ENCODE results near the gene AKAP3.

AKAP3 gene

DNA sequence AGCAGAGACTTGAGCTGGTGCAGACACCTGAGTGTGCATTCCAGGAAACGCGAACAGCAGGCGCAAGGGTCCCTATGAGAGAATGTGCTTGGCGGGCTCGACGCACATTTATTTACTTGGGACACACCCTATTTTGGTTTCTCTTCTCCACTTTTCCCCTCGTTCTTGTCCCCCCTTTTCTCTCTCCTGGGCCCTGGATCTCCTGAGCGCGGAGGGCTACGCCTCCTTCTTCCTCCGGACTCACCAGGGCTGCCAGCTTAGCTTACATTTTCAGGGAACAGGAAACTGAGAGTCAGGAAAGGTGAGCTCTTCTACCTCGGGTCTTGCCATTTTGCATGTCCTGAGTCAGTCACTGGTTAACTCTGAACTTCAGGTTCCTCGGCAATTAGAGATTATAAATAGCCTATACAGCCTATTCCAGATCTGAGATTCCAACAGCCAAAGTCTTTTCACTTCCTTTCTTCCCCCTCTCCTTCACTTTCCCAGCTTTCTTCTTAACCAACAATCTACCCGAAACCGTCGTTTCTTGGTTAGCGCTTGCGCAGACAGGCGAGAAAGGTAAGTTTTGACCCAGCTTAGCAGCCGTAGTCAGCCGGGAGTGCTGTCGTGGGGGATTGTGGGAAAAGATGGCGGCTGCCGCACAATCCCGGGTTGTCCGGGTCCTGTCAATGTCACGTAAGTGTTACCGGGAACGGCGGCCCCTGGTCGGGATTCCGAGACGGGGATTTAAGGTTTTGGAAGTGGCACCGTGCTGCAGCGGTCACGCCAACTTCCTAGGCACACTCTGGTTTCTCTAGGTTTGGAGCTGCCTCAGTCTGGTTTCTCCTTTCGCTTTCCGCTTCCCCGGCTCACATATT, at the start of gene AKAP3, which contains the start of gene NDUFA9:
Gene AKAP3, minus strand, starts transcription at position 551 of the 857 bp plus-strand sequence. CDS start 10,855 bp downstream, outside the sequence.
Gene NDUFA9, plus strand, starts transcription at position 614 of the 857 bp plus-strand sequence. Its CDS starts 13 bp downstream, at position 627.
- DNase-seq (ENCODE audit: low spot score) = peak; percentile 80

- no peak for DNase-seq (ENCODE audit: low spot score)
These were observed 41.9 kb upstream of the AKAP3 start for GRCh38 chr12:4690760-4691159.

GRCh38 chr12:4685317-4685716, 36.5 kb upstream of the AKAP3 start:
- no peak for DNase-seq (ENCODE audit: low spot score)

DNA sequence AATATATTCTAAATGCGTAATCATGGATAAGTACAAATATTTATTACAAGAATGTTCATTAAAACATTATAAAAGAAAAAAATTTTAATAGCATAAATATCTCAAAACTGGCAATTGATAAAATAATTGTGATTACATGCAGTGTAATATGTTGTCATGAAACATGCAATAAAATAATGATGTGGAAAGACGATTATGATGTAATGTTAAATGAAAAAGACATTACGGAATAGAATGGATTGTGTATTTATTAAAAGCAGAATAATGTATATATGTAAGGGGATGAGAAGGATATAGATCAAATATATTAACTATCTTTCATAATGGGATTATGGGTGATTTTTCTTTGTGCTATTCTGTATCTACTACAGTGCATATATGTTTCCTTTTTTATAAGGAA, 32.9 kb upstream of the AKAP3 start:
- no peak for DNase-seq (ENCODE audit: low spot score)

DNA sequence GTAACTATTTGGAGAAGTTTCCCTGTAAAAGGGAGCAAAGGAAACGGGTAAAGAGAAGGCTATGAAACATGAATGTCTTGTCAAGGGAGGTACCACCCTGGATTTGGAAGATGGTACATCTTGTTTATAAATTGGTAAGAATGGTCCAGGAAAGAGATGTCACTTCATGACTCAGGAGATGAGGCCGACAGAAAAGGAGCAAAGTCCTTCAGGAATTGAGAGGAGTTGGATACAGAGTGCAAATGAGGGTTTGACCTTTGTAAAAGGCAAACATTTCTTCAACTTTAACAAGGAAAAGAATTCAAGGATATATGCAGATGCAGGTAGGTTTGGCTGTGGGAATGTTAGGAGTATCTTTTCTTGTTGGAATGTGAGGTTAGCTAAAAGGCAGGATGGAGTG, 30.9 kb upstream of the AKAP3 start:
- DNase-seq (ENCODE audit: low spot score) = no peak

GRCh38 chr12:4665236-4665635, 16.4 kb upstream of the AKAP3 start:
- no peak for DNase-seq (ENCODE audit: low spot score)

DNA sequence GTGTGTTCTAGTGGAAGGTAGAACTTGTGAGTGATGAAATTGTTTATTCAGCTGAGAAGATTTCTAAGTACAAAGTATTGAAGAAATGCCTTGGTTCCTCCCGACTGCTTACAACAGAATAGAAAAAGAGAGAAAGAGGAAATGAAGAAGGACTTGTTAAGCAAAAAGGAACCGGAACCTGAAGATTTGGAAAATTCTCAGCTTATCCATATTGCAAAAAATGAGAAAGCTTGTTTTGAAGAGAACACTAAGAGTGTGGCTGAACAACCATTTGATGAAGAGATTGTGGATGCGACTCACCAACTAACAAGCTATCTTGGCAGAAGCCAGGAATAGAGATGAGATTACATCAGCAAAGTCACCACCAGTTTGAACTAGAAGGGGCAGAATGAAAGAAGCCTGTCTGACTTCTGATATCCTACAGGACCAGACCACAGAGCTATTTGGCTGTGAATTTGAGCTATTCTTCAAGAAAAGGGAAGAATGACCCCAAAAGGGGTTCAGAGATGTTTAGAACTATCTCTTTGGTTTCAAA, 15.2 kb upstream of the AKAP3 start:
- no peak for DNase-seq (ENCODE audit: low spot score)

GRCh38 chr12:4653691-4654090, 4.8 kb upstream of the AKAP3 start:
- DNase-seq (ENCODE audit: low spot score) = no peak

GRCh38 chr12:4653257-4653656, 4.4 kb upstream of the AKAP3 start:
- no peak for DNase-seq (ENCODE audit: low spot score)

GRCh38 chr12:4649358-4649661, 459 bp upstream of the AKAP3 start:
- no peak for DNase-seq (ENCODE audit: low spot score)

DNA sequence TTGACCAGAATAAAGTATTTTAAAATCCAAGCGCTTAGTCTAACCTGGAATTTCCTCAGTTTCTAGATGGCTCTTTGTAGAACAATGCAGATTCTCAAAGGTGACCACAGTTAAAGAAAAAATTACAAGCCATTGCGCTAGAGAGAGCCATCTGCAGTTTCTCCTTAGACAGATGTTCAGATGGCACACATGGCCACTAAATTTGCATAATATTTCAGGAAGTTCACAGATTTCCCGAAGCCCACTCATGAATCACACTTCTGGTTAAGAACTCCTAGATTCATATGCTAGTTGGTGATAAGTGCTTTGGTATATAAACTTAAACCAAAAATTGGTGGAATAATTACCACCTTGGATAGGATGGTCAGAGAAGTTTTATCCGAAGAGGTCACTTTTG, 749 bp downstream of the AKAP3 start:
- DNase-seq (ENCODE audit: low spot score) = peak; percentile 2

DNA sequence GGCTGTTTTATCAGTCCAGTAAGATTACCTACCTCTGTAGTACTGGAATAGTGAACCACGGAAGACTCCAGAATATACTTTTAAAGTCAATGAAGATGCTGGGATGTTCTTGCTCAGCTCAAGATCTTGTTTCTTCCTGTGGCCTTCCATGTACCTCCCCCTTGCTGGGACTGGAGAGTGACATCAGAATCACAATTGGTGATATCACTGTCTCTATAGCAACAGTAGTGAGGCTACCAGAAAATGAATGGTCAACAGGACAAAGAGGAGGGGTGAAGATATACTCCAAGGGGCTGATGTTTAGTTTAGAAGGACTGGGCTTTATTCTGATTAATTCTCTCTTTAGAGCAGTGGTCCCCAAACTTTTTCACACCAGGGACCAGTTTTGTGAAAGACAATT, 3.8 kb downstream of the AKAP3 start:
- DNase-seq (ENCODE audit: low spot score) = no peak

GRCh38 chr12:4643747-4644146, 5.1 kb downstream of the AKAP3 start:
- no peak for DNase-seq (ENCODE audit: low spot score)

DNA sequence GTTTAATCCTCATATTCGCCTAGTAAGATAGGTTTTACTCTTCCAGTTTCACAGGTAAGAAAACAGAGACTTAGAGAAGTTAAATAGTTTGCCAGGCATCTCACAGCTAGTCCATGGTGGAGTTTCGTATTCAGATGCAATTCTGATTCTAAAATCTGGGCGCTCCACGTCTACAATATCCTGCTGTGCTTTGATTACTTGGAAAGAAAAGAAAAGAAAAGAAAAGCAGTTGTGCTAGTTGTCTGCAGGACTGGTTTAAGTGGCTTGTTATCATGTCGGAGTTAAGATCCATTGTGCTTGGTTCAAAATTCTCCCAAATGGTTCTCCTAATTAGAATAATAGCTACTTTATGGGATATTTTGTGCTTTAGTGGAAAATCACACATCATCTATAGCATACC, 18.6 kb downstream of the AKAP3 start:
- DNase-seq (ENCODE audit: low spot score) = no peak

GRCh38 chr12:4628406-4628805, 20.4 kb downstream of the AKAP3 start:
- DNase-seq (ENCODE audit: low spot score) = no peak

DNA sequence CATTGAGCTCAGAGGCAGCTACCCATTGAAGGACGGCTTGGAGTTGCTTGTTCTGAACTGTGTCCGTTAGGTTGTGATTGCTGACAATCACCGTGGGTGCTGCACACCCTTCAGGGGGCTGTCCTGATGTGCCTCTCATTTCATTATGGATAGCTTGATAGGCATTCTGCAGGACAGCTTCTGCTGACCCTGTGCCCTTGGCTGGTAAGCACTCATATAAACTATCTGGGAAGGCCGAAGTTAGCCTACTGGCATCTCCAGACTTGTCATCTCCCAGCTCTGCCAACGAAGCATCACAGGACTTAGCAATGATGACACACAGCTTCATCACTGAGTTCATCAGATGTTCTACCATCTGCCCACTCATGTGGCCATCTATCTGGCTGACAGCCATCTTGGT, 22.3 kb downstream of the AKAP3 start:
- no peak for DNase-seq (ENCODE audit: low spot score)

DNA sequence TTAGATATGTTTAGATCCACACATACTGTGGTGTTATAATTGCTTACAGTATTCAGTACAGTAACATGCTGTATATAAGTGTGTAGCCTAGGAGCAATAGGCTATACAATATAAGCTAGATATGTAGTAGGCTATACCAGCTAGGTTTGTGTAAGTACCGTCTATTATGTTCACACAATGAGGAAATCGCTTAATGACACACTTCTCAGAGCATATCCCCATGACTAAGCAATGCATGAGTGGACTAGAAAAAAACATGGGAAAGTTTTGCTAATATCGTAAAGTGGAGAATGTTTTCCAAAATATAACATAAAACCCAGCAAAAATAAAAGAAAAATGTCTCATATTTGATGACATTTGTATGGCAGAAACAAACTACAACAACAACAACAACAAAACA, 27.3 kb downstream of the AKAP3 start:
- no peak for DNase-seq (ENCODE audit: low spot score)

DNA sequence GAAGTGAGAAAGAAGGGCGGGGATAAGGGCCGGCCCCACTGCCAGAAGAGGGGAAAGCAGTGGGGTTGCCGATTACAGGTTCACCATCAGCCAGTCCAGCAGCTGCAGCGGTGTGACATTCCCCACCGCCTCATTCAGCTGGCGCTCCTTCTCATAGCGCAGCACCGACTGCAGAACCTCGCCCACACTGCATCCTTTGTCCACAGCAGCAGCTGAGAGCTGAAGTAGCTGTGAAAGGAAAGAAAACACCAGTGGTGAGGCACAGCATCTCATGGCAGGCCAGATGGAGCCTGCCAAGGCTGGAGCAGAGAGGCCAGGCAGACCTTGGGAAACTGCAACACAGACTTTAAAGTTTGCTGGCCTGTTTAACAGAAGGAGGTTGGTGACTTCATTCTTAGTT, 33.2 kb downstream of the AKAP3 start:
- no peak for DNase-seq (ENCODE audit: low spot score)

GRCh38 chr12:4610481-4610880, 38.4 kb downstream of the AKAP3 start:
- no peak for DNase-seq (ENCODE audit: low spot score)

- DNase-seq (ENCODE audit: low spot score) = no peak
These were observed 39.8 kb downstream of the AKAP3 start for GRCh38 chr12:4609071-4609470.

GRCh38 chr12:4607056-4607455, 41.8 kb downstream of the AKAP3 start:
- DNase-seq (ENCODE audit: low spot score) = no peak

- peak; percentile 86 for DNase-seq (ENCODE audit: low spot score)
These were observed 44.1 kb downstream of the AKAP3 start for GRCh38 chr12:4604684-4605193.

GRCh38 chr12:4603946-4604345, 44.9 kb downstream of the AKAP3 start:
- DNase-seq (ENCODE audit: low spot score) = no peak

- no peak for DNase-seq (ENCODE audit: low spot score)
These were observed 45.4 kb downstream of the AKAP3 start for GRCh38 chr12:4603421-4603820.
